DOHH2 (cell line): ENCODE data around the gene SELL.

Experiments used
- H3F3A ChIP-seq: fragments of 200-600 bp; sonication (generic), shearing (Covaris generic); 2 replicates; pipeline ENCODE4 v1.6.0; 2016; ENCODE audit warnings: antibody characterized with exemption, mild to moderate bottlenecking; ENCODE audit not compliant: control insufficient read depth, insufficient read depth
- H3K27ac ChIP-seq: fragments of 200-600 bp; sonication (generic); 2 replicates; pipeline ENCODE4 v1.5.1; 2014; ENCODE audit warnings: low read depth, mild to moderate bottlenecking, low read length, moderate library complexity
- H3K27me3 ChIP-seq: fragments of 200-600 bp; sonication (generic); 2 replicates; pipeline ENCODE4 v1.6.1; 2014; ENCODE audit warnings: mild to moderate bottlenecking, low read length, mixed read lengths; ENCODE audit not compliant: control insufficient read depth
- H3K36me3 ChIP-seq: fragments of 200-600 bp; sonication (generic); 2 replicates; pipeline ENCODE4 v1.6.1; 2014; ENCODE audit warnings: mild to moderate bottlenecking, low read length, moderate library complexity, mixed read lengths; ENCODE audit not compliant: control insufficient read depth
- H3K4me1 ChIP-seq: fragments of 200-600 bp; sonication (generic); 2 replicates; pipeline ENCODE4 v1.6.1; 2014; ENCODE audit warnings: mild to moderate bottlenecking, low read length, mixed read lengths; ENCODE audit not compliant: control insufficient read depth
- H3K4me2 ChIP-seq: fragments of 200-600 bp; sonication (generic); 2 replicates; pipeline ENCODE4 v1.6.0; 2014; ENCODE audit warnings: mild to moderate bottlenecking, low read length, moderate library complexity
- H3K4me3 ChIP-seq: fragments of 200-600 bp; sonication (generic); 2 replicates; pipeline ENCODE4 v1.5.1; 2014; ENCODE audit warnings: mild to moderate bottlenecking, low read length, mixed read lengths
- H3K79me2 ChIP-seq: fragments of 200-600 bp; sonication (generic); 2 replicates; pipeline ENCODE4 v1.6.1; 2014; ENCODE audit warnings: mild to moderate bottlenecking, low read length, mixed read lengths; ENCODE audit not compliant: control insufficient read depth
- H3K9me2 ChIP-seq: fragments of 200-600 bp; sonication (generic); replicated peaks from 2 replicates; pipeline ENCODE4 v1.6.1; 2014; ENCODE audit warnings: mild to moderate bottlenecking, low read length, mixed read lengths; ENCODE audit not compliant: control insufficient read depth
- H3K9me3 ChIP-seq: fragments of 200-600 bp; sonication (generic); 2 replicates; pipeline ENCODE4 v1.6.1; 2014; ENCODE audit warnings: antibody characterized with exemption, low read length, mixed read lengths; ENCODE audit not compliant: control insufficient read depth, insufficient read depth
- H4K20me1 ChIP-seq: fragments of 200-600 bp; sonication (generic); 2 replicates; pipeline ENCODE4 v1.6.0; 2014; ENCODE audit warnings: low read depth, mild to moderate bottlenecking, antibody characterized with exemption, low read length, moderate library complexity; ENCODE audit not compliant: control insufficient read depth, insufficient read depth
- EZH2phosphoT487 ChIP-seq: fragments of 200-600 bp; sonication (generic); IDR thresholded peaks from 2 replicates; pipeline ENCODE4 v1.6.1; 2017; ENCODE audit warnings: borderline replicate concordance, mild to moderate bottlenecking, antibody characterized with exemption, low read length, moderate library complexity, mixed read lengths
- TF ChIP-seq, protein P1 (sequence below): fragments of 200-600 bp; sonication (generic); IDR thresholded peaks from one replicate; pipeline ENCODE4 v1.5.1; 2014; ENCODE audit warnings: antibody characterized with exemption, mild to moderate bottlenecking, low read depth, low read length; ENCODE audit not compliant: poor library complexity, severe bottlenecking

SELL gene

DNA sequence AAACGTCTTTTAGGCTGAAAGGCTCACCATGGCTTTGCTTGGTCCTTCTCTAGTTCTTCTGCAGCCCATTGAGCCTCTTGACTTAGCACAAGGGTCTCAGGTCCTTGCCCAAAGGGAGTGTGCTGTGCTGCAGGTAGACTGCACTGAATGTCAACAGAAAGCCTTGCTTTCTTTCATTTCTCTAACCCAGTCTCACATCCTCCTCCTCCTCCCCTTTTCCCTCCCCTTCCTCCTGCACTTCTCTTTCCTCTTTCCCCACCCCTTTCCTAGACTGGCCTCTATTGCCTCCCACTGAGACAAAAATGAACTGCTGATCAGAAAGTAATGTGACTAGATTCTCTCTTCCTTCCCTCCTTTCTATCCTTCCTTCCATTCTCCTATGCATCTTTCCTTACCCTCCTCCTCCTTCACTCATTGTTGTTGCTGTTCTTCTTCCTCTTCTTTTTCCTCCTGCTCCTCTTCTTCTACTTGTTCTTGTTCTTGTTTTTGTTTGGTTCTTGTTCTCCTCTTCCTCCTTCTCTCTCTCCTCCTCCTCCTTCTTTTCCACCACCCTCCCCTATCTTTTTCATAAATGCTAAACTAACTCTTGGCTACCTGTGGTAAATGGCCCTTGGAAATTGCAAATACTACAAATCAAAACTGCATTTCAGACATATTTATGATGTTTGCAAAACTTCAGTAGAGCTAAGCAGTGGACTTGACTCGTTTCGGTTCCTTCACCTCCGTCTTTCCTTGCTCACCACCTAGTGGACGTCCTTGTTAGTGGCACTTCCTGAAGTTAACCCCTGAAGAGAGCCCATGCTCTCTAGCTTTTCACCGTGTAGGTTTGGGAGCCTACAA lies at the start of gene SELL:
TSS of gene SELL (minus strand) at position 152 of the 840 bp plus-strand sequence. CDS start at position 30, 122 bp downstream.
- peak within 1 kb of the TSS; percentile 67 for H3K27ac ChIP-seq
- peaks cover 3% of the 10 kb centered on the region; the same call in 1 of the 2 replicates for H3K79me2 ChIP-seq
- H3K4me3 ChIP-seq = peak within 1 kb of the TSS; percentile 75

DNA sequence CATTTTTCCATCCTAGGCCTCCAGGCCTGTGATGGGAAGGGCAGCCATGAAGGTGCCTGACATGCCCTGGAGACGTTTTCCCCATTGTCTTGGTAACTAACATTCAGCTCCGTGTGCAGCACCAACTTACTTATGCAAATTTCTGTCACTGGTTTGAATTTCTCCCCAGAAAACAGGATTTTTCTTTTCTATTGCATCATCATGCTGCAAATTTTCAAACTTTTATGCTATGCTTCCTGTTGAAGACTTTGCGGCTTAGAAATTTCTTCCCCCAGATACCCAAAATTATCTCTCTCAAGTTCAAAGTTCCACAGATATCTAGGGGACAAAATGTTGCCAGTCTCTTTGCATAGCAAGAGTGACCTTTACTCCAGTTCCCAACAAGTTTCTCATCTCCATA lies 47.6 kb upstream of the SELL start:
- no peaks in the 10 kb centered on the region for H3K4me1 ChIP-seq
- H3K4me2 ChIP-seq = no peak overlapping the region
- no peaks in the 10 kb centered on the region for H3K36me3 ChIP-seq
- 0 out of 2 replicates have a peak, but pooled peaks cover 3% of the 10 kb centered on the region for H3K27me3 ChIP-seq
- no peaks in the 10 kb centered on the region for H3F3A ChIP-seq
- H3K9me2 ChIP-seq = no peaks in the 10 kb centered on the region
- H3K9me3 ChIP-seq = 0 out of 2 replicates have a peak, but pooled peaks cover 3% of the 10 kb centered on the region
- no peak overlapping the region for H3K4me3 ChIP-seq
- H4K20me1 ChIP-seq = no peaks in the 10 kb centered on the region
- TF ChIP-seq EZH2phosphoT487 = no peak
- TF ChIP-seq, protein P1, sequence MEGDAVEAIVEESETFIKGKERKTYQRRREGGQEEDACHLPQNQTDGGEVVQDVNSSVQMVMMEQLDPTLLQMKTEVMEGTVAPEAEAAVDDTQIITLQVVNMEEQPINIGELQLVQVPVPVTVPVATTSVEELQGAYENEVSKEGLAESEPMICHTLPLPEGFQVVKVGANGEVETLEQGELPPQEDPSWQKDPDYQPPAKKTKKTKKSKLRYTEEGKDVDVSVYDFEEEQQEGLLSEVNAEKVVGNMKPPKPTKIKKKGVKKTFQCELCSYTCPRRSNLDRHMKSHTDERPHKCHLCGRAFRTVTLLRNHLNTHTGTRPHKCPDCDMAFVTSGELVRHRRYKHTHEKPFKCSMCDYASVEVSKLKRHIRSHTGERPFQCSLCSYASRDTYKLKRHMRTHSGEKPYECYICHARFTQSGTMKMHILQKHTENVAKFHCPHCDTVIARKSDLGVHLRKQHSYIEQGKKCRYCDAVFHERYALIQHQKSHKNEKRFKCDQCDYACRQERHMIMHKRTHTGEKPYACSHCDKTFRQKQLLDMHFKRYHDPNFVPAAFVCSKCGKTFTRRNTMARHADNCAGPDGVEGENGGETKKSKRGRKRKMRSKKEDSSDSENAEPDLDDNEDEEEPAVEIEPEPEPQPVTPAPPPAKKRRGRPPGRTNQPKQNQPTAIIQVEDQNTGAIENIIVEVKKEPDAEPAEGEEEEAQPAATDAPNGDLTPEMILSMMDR = no peak
- no peaks in the 10 kb centered on the region for H3K79me2 ChIP-seq
- no peak overlapping the region for H3K27ac ChIP-seq

More for the DNA sequence above, at the start of gene SELL:
- Histone ChIP-seq H3K36me3 (peaks cover 13% of the 10 kb centered on the region), H4K20me1 (no peaks in the 10 kb centered on the region), H3K9me3 (no peaks in the 10 kb centered on the region), H3K4me2 (peak within 1 kb of the TSS; percentile 88), H3K27me3 (no peaks in the 10 kb centered on the region), H3K9me2 (no peaks in the 10 kb centered on the region), H3F3A (0 out of 2 replicates have a peak, but pooled peaks cover 2% of the 10 kb centered on the region), H3K4me1 (peaks cover 50% of the 10 kb centered on the region)
- TF ChIP-seq, protein P1 = peak; percentile 92
- TF ChIP-seq EZH2phosphoT487 = no peak

DNA sequence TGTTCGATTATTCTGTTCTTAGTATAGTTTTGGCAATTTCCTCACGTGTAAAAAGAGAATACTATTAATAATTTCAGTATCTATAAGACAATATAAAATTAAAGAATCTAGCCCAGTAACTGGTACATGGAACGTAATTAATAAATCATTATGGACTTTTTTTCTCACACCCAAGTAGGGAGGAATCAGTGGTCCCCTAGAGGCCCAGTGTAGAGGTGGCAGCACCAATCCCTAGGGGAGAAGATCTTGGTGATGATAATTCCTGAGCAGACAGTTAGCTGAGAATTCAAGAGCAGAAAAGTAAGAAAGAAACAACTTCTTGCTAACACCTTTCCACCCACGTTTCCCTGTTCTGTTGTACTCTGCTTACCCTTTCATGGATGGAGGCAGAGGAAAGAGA lies 42.1 kb upstream of the SELL start:
- no peaks in the 10 kb centered on the region for H3K9me2 ChIP-seq
- H3K36me3 ChIP-seq = no peaks in the 10 kb centered on the region
- H3K79me2 ChIP-seq = no peaks in the 10 kb centered on the region
- H3K9me3 ChIP-seq = no peaks in the 10 kb centered on the region
- H3K4me3 ChIP-seq = no peak overlapping the region
- TF ChIP-seq EZH2phosphoT487 = no peak
- TF ChIP-seq, protein P1 = no peak
- H4K20me1 ChIP-seq = no peaks in the 10 kb centered on the region
- no peaks in the 10 kb centered on the region for H3F3A ChIP-seq
- H3K27me3 ChIP-seq = 0 out of 2 replicates have a peak, but pooled peaks cover 4% of the 10 kb centered on the region
- no peak overlapping the region for H3K27ac ChIP-seq
- H3K4me2 ChIP-seq = no peak overlapping the region
- no peaks in the 10 kb centered on the region for H3K4me1 ChIP-seq
